ENCODE data around the gene RNF157.

DNA sequence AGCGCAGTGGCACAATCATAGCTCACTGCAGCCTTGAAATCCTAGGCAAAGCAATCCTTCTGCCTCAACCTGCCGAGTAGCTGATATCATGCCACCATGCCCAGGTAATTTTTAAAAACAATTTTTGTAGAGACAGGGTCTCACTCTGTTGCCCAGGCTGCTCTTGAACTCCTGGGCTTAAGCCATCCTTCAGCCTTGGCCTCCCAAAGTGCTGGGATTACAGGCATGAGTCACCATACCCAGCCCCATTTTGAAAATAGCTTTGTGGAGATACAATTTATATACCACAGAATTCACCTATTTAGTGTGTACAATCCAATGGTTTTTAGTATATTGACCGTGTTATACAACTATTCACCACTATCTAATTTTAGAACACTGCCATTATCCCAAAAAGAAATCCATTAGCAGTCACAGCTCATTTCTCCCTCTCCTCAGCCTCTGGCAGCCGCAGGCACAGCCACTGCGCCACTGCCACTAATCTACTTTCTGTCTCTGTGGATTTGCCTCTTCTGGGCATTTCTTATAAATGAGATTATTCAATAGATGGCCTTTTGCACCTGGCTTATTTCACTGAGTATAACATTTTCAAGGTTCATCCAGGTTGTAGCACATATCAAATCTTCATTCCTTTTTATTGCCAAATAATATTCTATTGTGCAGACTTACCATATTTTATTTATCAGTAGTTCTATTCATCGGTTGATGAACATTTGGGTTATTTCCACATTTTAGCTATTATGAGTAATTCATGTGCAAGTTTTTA lies 6.5 kb downstream of the RNF157 start:
- TF ChIP-seq POLR2A (IDR thresholded peaks at IDR 0.05) (no peak), POLR2AphosphoS5 (IDR thresholded peaks at IDR 0.05) (no peak)
- TF ChIP-seq, protein P1, sequence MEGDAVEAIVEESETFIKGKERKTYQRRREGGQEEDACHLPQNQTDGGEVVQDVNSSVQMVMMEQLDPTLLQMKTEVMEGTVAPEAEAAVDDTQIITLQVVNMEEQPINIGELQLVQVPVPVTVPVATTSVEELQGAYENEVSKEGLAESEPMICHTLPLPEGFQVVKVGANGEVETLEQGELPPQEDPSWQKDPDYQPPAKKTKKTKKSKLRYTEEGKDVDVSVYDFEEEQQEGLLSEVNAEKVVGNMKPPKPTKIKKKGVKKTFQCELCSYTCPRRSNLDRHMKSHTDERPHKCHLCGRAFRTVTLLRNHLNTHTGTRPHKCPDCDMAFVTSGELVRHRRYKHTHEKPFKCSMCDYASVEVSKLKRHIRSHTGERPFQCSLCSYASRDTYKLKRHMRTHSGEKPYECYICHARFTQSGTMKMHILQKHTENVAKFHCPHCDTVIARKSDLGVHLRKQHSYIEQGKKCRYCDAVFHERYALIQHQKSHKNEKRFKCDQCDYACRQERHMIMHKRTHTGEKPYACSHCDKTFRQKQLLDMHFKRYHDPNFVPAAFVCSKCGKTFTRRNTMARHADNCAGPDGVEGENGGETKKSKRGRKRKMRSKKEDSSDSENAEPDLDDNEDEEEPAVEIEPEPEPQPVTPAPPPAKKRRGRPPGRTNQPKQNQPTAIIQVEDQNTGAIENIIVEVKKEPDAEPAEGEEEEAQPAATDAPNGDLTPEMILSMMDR (IDR thresholded peaks at IDR 0.05) = no peak

Data from transverse colon (tissue), 4 donors.